Fibroblast of mammary gland (primary cell): ENCODE data around the gene KCNK15.

Experiments used
- DNase-seq: peaks from one replicate; pipeline ENCODE4 v3.0.0-alpha.2; 2010; ENCODE audit warnings: low read depth
- H3K4me3 ChIP-seq: 2 replicates; pipeline ENCODE4 v1.5.1; 2011; ENCODE audit warnings: low read depth, mild to moderate bottlenecking, low read length, moderate library complexity; ENCODE audit not compliant: control insufficient read depth
- CTCF ChIP-seq: conservative IDR thresholded peaks from 2 replicates; pipeline ENCODE4 v1.5.1; 2011; ENCODE audit warnings: low read depth, low read length, inconsistent platforms; ENCODE audit not compliant: control insufficient read depth, insufficient read depth

Gene KCNK15

GRCh38 chr20:44702776-44703175, 42.9 kb upstream of the KCNK15 start:
- peak; percentile 98 for DNase-seq
- no peak for TF ChIP-seq CTCF
- H3K4me3 ChIP-seq: no peak overlapping the region

GRCh38 chr20:44703183-44703925, 42.3 kb upstream of the KCNK15 start:
- no peak overlapping the region for H3K4me3 ChIP-seq
- DNase-seq: peak; percentile 48
- TF ChIP-seq CTCF: no peak

- no peak overlapping the region for H3K4me3 ChIP-seq
- DNase-seq: no peak
- TF ChIP-seq CTCF: no peak
Measured at GRCh38 chr20:44703956-44704488, 41.6 kb upstream of the KCNK15 start.

GRCh38 chr20:44704551-44704971, 41.1 kb upstream of the KCNK15 start:
- no peak for TF ChIP-seq CTCF
- peak; percentile 98 for DNase-seq
- no peak overlapping the region for H3K4me3 ChIP-seq

- no peak for DNase-seq
- H3K4me3 ChIP-seq: no peak overlapping the region
- TF ChIP-seq CTCF: no peak
Measured at GRCh38 chr20:44705364-44706094, 40.1 kb upstream of the KCNK15 start.

GRCh38 chr20:44706301-44707017, 39.2 kb upstream of the KCNK15 start:
- H3K4me3 ChIP-seq: no peak overlapping the region
- DNase-seq: peak; percentile 81
- no peak for TF ChIP-seq CTCF
